SK-N-DZ (cell line): Measurements from ENCODE around the gene RPL36A.

Experiments
- DNase-seq: peaks from one replicate; pipeline ENCODE4 v3.0.0-alpha.2; 2015; ENCODE audit warnings: low spot score

Gene RPL36A

GRCh38 chrX:101391831-101392230 lies 1.0 kb downstream of the RPL36A start:
- no peak for DNase-seq

- no peak for DNase-seq
These were observed 2.9 kb downstream of the RPL36A start for GRCh38 chrX:101393530-101394305.

- no peak for DNase-seq
These were observed 3.6 kb downstream of the RPL36A start for GRCh38 chrX:101394372-101394771.

GRCh38 chrX:101395789-101396188 lies 5.0 kb downstream of the RPL36A start:
- no peak for DNase-seq

GRCh38 chrX:101397779-101398178 lies 7.0 kb downstream of the RPL36A start:
- no peak for DNase-seq

- DNase-seq = no peak
These were observed 7.9 kb downstream of the RPL36A start for GRCh38 chrX:101398694-101399093.

- DNase-seq = no peak
These were observed 9.0 kb downstream of the RPL36A start for GRCh38 chrX:101399825-101400224.

- no peak for DNase-seq
These were observed 16.4 kb downstream of the RPL36A start for GRCh38 chrX:101407167-101407747.

GRCh38 chrX:101407748-101408531 lies 17.1 kb downstream of the RPL36A start, which contains the start of the genes GLA and HNRNPH2:
TSS of gene GLA (minus strand) at chrX:101407925. CDS start at chrX:101407903, 22 bp downstream.
TSS of gene HNRNPH2 (plus strand) at chrX:101408222. CDS start at chrX:101411989, 3,767 bp downstream.
- peak; percentile 98 for DNase-seq

- DNase-seq = no peak
These were observed 17.7 kb downstream of the RPL36A start for GRCh38 chrX:101408532-101408841.

- no peak for DNase-seq
These were observed 18.2 kb downstream of the RPL36A start for GRCh38 chrX:101409043-101409442.

GRCh38 chrX:101410461-101410860 lies 19.6 kb downstream of the RPL36A start:
- DNase-seq = no peak

- DNase-seq = no peak
These were observed 21.2 kb downstream of the RPL36A start for GRCh38 chrX:101411984-101412383.

GRCh38 chrX:101415180-101416145 lies 24.7 kb downstream of the RPL36A start:
- DNase-seq = peak; percentile 57

GRCh38 chrX:101416691-101417090 lies 25.9 kb downstream of the RPL36A start:
- DNase-seq = no peak

- no peak for DNase-seq
These were observed 26.4 kb downstream of the RPL36A start for GRCh38 chrX:101417190-101417589.

GRCh38 chrX:101417981-101418841 lies 27.4 kb downstream of the RPL36A start:
- no peak for DNase-seq

- DNase-seq = no peak
These were observed 28.7 kb downstream of the RPL36A start for GRCh38 chrX:101419489-101419888.

- no peak for DNase-seq
These were observed 37.1 kb downstream of the RPL36A start for GRCh38 chrX:101427954-101428353.

- DNase-seq = no peak
These were observed 39.1 kb downstream of the RPL36A start for GRCh38 chrX:101429934-101430333.
